Measurements from ENCODE around the gene SKOR2. TPM values are rescaled to one million over a fixed set of nuclear protein-coding genes. Genes with fewer than 3 reads are reported as not detected.
A peak's percentile ranks its signal among the peaks of the same experiment; 100 is the strongest.

SKOR2 gene
- total and polyA plus RNA-seq, 4 experiments from 2014 or later, result not detected

GRCh38 chr18:47247036-47247415 is 4.4 kb downstream of the SKOR2 start:
- ChIA-PET POLR2A (ENCODE audit: partially characterized antibody) (no interaction called here), CTCF (ENCODE audit: partially characterized antibody) (no interaction called here)
- H3K27ac ChIP-seq (ENCODE audit: low read depth, low read length), result no peak overlapping the region

GRCh38 chr18:47246027-47246971 is 5.2 kb downstream of the SKOR2 start:
- peaks cover 0 to 6% of the 10 kb centered on the region in 2 donors for H3K36me3 Mint-ChIP-seq
- H3K36me3 ChIP-seq (ENCODE audit: insufficient read depth, low read length), result no peaks in the 10 kb centered on the region
- H3K27me3 Mint-ChIP-seq, result peaks cover 54 to 60% of the 10 kb centered on the region in 2 donors
- intact Hi-C loops (cut with micrococcal nuclease), result no loop called here
- peaks cover 0 to 7% (median 3%) of the 10 kb centered on the region in 4 donors for H3K4me1 Mint-ChIP-seq
- peaks cover 16% of the 10 kb centered on the region for H3K27me3 ChIP-seq (ENCODE audit: insufficient read depth, low read length)
- peak overlapping the region in 2 of 8 donors; percentile 35 to 45 for H3K4me3 Mint-ChIP-seq
- ChIA-PET CTCF (ENCODE audit: partially characterized antibody) (no interaction called here), POLR2A (ENCODE audit: partially characterized antibody) (no interaction called here)
- no peak for DNase-seq
- no peak overlapping the region for H3K27ac Mint-ChIP-seq
- no peak overlapping the region for H3K27ac ChIP-seq (ENCODE audit: low read depth, low read length)
- H3K9me3 ChIP-seq (ENCODE audit: control insufficient read depth in 1 of 2, low read length in 2 of 2), result no peaks in the 10 kb centered on the region
- no peak overlapping the region for H3K4me3 ChIP-seq (ENCODE audit: low read length in 2 of 2)
- peaks cover 0 to 12% (median 3%) of the 10 kb centered on the region in 8 donors for H3K9me3 Mint-ChIP-seq
- H3K4me1 ChIP-seq (ENCODE audit: insufficient read depth, low read length), result no peaks in the 10 kb centered on the region

More at GRCh38 chr18:47247036-47247415, 4.4 kb downstream of the SKOR2 start:
- Histone ChIP-seq H3K36me3 (ENCODE audit: insufficient read depth, low read length) (no peaks in the 10 kb centered on the region), H3K4me3 (ENCODE audit: low read length in 2 of 2) (no peak overlapping the region), H3K27me3 (ENCODE audit: insufficient read depth, low read length) (peaks cover 22% of the 10 kb centered on the region), H3K9me3 (ENCODE audit: control insufficient read depth in 1 of 2, low read length in 2 of 2) (no peaks in the 10 kb centered on the region), H3K4me1 (ENCODE audit: insufficient read depth, low read length) (no peaks in the 10 kb centered on the region)
- Mint-ChIP-seq H3K27me3 (peaks cover 59 to 61% of the 10 kb centered on the region in 2 donors), H3K4me3 (no peak overlapping the region), H3K4me1 (peaks cover 0 to 7% (median 3%) of the 10 kb centered on the region in 4 donors), H3K36me3 (peaks cover 0 to 6% of the 10 kb centered on the region in 2 donors), H3K27ac (no peak overlapping the region), H3K9me3 (peaks cover 0 to 12% (median 3%) of the 10 kb centered on the region in 8 donors)
- no peak for DNase-seq
- intact Hi-C loops (cut with micrococcal nuclease), result no loop called here

- Mint-ChIP-seq H3K4me1 (peaks cover 0 to 7% (median 3%) of the 10 kb centered on the region in 4 donors), H3K9me3 (peaks cover 0 to 11% (median 3%) of the 10 kb centered on the region in 8 donors), H3K36me3 (peaks cover 0 to 6% of the 10 kb centered on the region in 2 donors), H3K4me3 (no peak overlapping the region), H3K27ac (no peak overlapping the region), H3K27me3 (peaks cover 44 to 47% of the 10 kb centered on the region in 2 donors)
- Histone ChIP-seq H3K4me3 (ENCODE audit: low read length in 2 of 2) (no peak overlapping the region), H3K27ac (ENCODE audit: low read depth, low read length) (no peak overlapping the region), H3K27me3 (ENCODE audit: insufficient read depth, low read length) (peaks cover 5% of the 10 kb centered on the region), H3K4me1 (ENCODE audit: insufficient read depth, low read length) (no peaks in the 10 kb centered on the region), H3K36me3 (ENCODE audit: insufficient read depth, low read length) (no peaks in the 10 kb centered on the region), H3K9me3 (ENCODE audit: control insufficient read depth in 1 of 2, low read length in 2 of 2) (no peaks in the 10 kb centered on the region)
- POLR2A ChIA-PET (ENCODE audit: partially characterized antibody), result no interaction called here
- intact Hi-C loops (cut with micrococcal nuclease), result no loop called here
- CTCF ChIA-PET (ENCODE audit: partially characterized antibody), result no interaction called here
- DNase-seq, result no peak
These were observed 7.4 kb downstream of the SKOR2 start for GRCh38 chr18:47244086-47244485.

- peaks cover 35 to 42% of the 10 kb centered on the region in 2 donors for H3K27me3 Mint-ChIP-seq
- no peaks in the 10 kb centered on the region for H3K4me1 Mint-ChIP-seq
- intact Hi-C loops (cut with micrococcal nuclease), result no loop called here
- H3K9me3 ChIP-seq (ENCODE audit: control insufficient read depth in 1 of 2, low read length in 2 of 2), result no peaks in the 10 kb centered on the region
- ChIA-PET CTCF (ENCODE audit: partially characterized antibody) (no interaction called here), POLR2A (ENCODE audit: partially characterized antibody) (no interaction called here)
- no peak overlapping the region for H3K27ac Mint-ChIP-seq
- peaks cover 0 to 7% (median 0%) of the 10 kb centered on the region in 8 donors for H3K9me3 Mint-ChIP-seq
- H3K4me1 ChIP-seq (ENCODE audit: insufficient read depth, low read length), result no peaks in the 10 kb centered on the region
- no peak overlapping the region for H3K4me3 ChIP-seq (ENCODE audit: low read length in 2 of 2)
- H3K27ac ChIP-seq (ENCODE audit: low read depth, low read length), result no peak overlapping the region
- H3K27me3 ChIP-seq (ENCODE audit: insufficient read depth, low read length), result no peaks in the 10 kb centered on the region
- DNase-seq, result no peak
- no peak overlapping the region for H3K4me3 Mint-ChIP-seq
- H3K36me3 Mint-ChIP-seq, result no peaks in the 10 kb centered on the region
- no peaks in the 10 kb centered on the region for H3K36me3 ChIP-seq (ENCODE audit: insufficient read depth, low read length)
These were observed 16.4 kb downstream of the SKOR2 start for GRCh38 chr18:47235096-47235495.

- Mint-ChIP-seq H3K36me3 (no peaks in the 10 kb centered on the region), H3K9me3 (peaks cover 0 to 2% (median 0%) of the 10 kb centered on the region in 8 donors), H3K27me3 (peaks cover 24 to 32% of the 10 kb centered on the region in 2 donors), H3K4me3 (no peak overlapping the region), H3K27ac (peak overlapping the region in 1 of 7 donors; percentile 20), H3K4me1 (peaks cover 0 to 2% (median 0%) of the 10 kb centered on the region in 4 donors)
- ChIA-PET CTCF (ENCODE audit: partially characterized antibody) (interaction anchor here (1.6 kb wide), 1 partner anchor 9 kb away, joined by 3 read pairs; no protein-coding TSS in a partner anchor), POLR2A (ENCODE audit: partially characterized antibody) (no interaction called here)
- peaks cover 5% of the 10 kb centered on the region for H3K27me3 ChIP-seq (ENCODE audit: insufficient read depth, low read length)
- DNase-seq, result no peak
- no peaks in the 10 kb centered on the region for H3K9me3 ChIP-seq (ENCODE audit: control insufficient read depth in 1 of 2, low read length in 2 of 2)
- intact Hi-C loops (cut with micrococcal nuclease), result no loop called here
- H3K4me1 ChIP-seq (ENCODE audit: insufficient read depth, low read length), result no peaks in the 10 kb centered on the region
- H3K27ac ChIP-seq (ENCODE audit: low read depth, low read length), result no peak overlapping the region
- no peak overlapping the region for H3K4me3 ChIP-seq (ENCODE audit: low read length in 2 of 2)
- H3K36me3 ChIP-seq (ENCODE audit: insufficient read depth, low read length), result no peaks in the 10 kb centered on the region
These were observed 24.8 kb downstream of the SKOR2 start for GRCh38 chr18:47226660-47227059.

GRCh38 chr18:47215554-47216138 is 35.8 kb downstream of the SKOR2 start:
- Histone ChIP-seq H3K27ac (ENCODE audit: low read depth, low read length) (no peak overlapping the region), H3K4me1 (ENCODE audit: insufficient read depth, low read length) (no peaks in the 10 kb centered on the region), H3K4me3 (ENCODE audit: low read length in 2 of 2) (no peak overlapping the region), H3K27me3 (ENCODE audit: insufficient read depth, low read length) (peaks cover 3% of the 10 kb centered on the region), H3K9me3 (ENCODE audit: control insufficient read depth in 1 of 2, low read length in 2 of 2) (no peaks in the 10 kb centered on the region), H3K36me3 (ENCODE audit: insufficient read depth, low read length) (no peaks in the 10 kb centered on the region)
- Mint-ChIP-seq H3K9me3 (no peaks in the 10 kb centered on the region), H3K27ac (no peak overlapping the region), H3K4me1 (no peaks in the 10 kb centered on the region), H3K27me3 (peaks cover 24 to 41% of the 10 kb centered on the region in 2 donors), H3K36me3 (no peaks in the 10 kb centered on the region), H3K4me3 (no peak overlapping the region)
- POLR2A ChIA-PET (ENCODE audit: partially characterized antibody), result no interaction called here
- CTCF ChIA-PET (ENCODE audit: partially characterized antibody), result interaction anchor here (0.8 to 1.5 kb wide), 5 partner anchors 10 to 533 kb away, joined by 3 to 10 read pairs (median 4); no protein-coding TSS in a partner anchor
- intact Hi-C loops (cut with micrococcal nuclease), result no loop called here
- DNase-seq, result peak in 3 of 5 donors; percentile 7 to 11 (median 9)

- Mint-ChIP-seq H3K4me3 (no peak overlapping the region), H3K9me3 (no peaks in the 10 kb centered on the region), H3K4me1 (no peaks in the 10 kb centered on the region), H3K27me3 (peaks cover 22 to 31% of the 10 kb centered on the region in 2 donors), H3K36me3 (no peaks in the 10 kb centered on the region), H3K27ac (no peak overlapping the region)
- Histone ChIP-seq H3K4me3 (ENCODE audit: low read length in 2 of 2) (no peak overlapping the region), H3K9me3 (ENCODE audit: control insufficient read depth in 1 of 2, low read length in 2 of 2) (no peaks in the 10 kb centered on the region), H3K27me3 (ENCODE audit: insufficient read depth, low read length) (no peaks in the 10 kb centered on the region), H3K36me3 (ENCODE audit: insufficient read depth, low read length) (no peaks in the 10 kb centered on the region), H3K4me1 (ENCODE audit: insufficient read depth, low read length) (no peaks in the 10 kb centered on the region), H3K27ac (ENCODE audit: low read depth, low read length) (no peak overlapping the region)
- POLR2A ChIA-PET (ENCODE audit: partially characterized antibody), result no interaction called here
- CTCF ChIA-PET (ENCODE audit: partially characterized antibody), result interaction anchor here (1.1 to 1.3 kb wide), 3 partner anchors 8 to 158 kb away, joined by 3 to 5 read pairs (median 4); no protein-coding TSS in a partner anchor
- no peak for DNase-seq
- intact Hi-C loops (cut with micrococcal nuclease), result no loop called here
These were observed 42.3 kb downstream of the SKOR2 start for GRCh38 chr18:47209171-47209570.

Data from CD4-positive, alpha-beta memory T cell (primary cell).